ENCODE measurements around the gene GAS7.
"Not testable (repeated sequence)": the region's sequence is repeated elsewhere in the genome, so short reads cannot be mapped to it uniquely, and the experiment has no call there.

The GAS7 gene

DNA sequence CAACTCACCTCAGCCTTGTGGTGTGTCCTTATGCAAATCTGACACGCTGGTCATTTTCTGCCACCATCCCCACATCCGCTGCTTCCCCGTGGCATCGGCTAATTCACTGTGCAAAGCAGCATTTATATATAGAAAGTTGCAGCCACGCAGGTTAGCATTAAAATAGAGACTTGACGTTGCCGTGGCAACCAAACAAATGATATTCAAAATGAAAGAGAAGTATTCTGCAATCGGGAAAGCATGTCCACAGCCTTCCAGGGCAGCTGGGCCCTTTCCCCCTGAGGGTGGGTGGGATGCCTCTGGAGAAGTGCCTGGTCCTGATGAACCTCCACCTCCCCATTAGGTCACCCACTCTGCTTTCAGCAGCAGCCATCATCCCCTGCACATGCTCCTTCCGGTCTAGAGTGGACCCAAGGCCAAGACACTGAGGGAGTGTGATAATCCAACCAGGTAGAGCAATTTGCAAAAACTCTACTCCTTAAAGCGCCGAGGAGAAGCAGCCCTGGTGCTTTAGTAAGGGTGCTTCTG is 138.7 kb downstream of the GAS7 start:
- Histone ChIP-seq H3K4me1 (ENCODE audit: insufficient read depth, low read length, severe bottlenecking) (no peaks in the 10 kb centered on the region), H3K9ac (ENCODE audit: low read length) (no peak overlapping the region)
- TF ChIP-seq, protein P1, sequence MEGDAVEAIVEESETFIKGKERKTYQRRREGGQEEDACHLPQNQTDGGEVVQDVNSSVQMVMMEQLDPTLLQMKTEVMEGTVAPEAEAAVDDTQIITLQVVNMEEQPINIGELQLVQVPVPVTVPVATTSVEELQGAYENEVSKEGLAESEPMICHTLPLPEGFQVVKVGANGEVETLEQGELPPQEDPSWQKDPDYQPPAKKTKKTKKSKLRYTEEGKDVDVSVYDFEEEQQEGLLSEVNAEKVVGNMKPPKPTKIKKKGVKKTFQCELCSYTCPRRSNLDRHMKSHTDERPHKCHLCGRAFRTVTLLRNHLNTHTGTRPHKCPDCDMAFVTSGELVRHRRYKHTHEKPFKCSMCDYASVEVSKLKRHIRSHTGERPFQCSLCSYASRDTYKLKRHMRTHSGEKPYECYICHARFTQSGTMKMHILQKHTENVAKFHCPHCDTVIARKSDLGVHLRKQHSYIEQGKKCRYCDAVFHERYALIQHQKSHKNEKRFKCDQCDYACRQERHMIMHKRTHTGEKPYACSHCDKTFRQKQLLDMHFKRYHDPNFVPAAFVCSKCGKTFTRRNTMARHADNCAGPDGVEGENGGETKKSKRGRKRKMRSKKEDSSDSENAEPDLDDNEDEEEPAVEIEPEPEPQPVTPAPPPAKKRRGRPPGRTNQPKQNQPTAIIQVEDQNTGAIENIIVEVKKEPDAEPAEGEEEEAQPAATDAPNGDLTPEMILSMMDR (IDR thresholded peaks at IDR 0.05; ENCODE audit: low read length) = no peak
- TF ChIP-seq EZH2 (IDR thresholded peaks at IDR 0.05; ENCODE audit: borderline replicate concordance, low read length) = no peak

DNA sequence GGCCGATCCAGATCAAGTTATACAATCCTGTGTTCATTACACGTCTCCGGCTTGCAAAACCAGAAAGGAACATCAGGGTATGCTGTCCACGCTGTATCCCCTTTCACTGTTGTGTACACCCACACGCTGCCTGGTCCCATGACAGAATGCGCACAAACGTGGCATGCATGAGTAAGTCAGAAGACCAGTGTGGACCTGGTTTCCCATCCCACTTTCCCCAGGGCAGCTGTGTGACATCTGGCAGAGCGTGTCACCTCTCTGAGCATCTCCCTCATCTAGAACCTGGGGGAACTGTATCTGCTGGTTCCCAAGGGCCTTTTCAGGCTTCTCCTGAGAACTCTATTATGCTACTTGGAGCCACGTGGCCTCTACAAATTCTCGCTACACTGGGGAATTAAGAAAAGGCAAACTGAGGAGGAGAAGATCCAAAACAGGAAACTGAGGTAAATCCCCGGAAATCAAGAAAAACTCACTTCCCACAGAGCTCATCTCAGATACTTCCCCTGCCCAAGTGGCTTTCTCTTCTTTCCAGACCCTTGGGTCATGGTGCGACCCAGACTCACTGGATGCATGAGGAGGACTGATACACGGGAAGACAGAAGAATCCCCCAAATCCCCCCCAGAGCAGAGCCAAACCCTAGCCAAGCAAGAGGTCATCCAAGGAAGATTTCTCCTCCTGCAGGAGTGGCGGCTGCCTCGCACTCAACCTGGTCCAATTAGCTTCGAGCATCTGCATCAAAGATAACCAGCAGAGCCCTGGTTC is 139.3 kb downstream of the GAS7 start:
- Histone ChIP-seq H3K79me2 (ENCODE audit: insufficient read depth, low read length) (no peaks in the 10 kb centered on the region), H4K20me1 (ENCODE audit: insufficient read depth, low read length) (no peaks in the 10 kb centered on the region), H3K4me2 (ENCODE audit: low read length) (no peak overlapping the region), H3K27me3 (ENCODE audit: insufficient read depth, low read length) (no peaks in the 10 kb centered on the region; the same call in 1 of the 2 replicates), H2AFZ (ENCODE audit: low read length) (no peak overlapping the region), H3K27ac (ENCODE audit: low read depth, low read length, poor library complexity, severe bottlenecking) (no peak overlapping the region), H3F3A (ENCODE audit: insufficient read depth, low read length) (no peaks in the 10 kb centered on the region), H3K9me3 (ENCODE audit: low read length) (no peaks in the 10 kb centered on the region), H3K4me1 (ENCODE audit: insufficient read depth, low read length, severe bottlenecking) (no peaks in the 10 kb centered on the region), H3K36me3 (ENCODE audit: insufficient read depth, low read length) (no peaks in the 10 kb centered on the region), H3K4me3 (ENCODE audit: low read depth, low read length, poor library complexity, severe bottlenecking) (no peak overlapping the region), H3K9me2 (ENCODE audit: low read depth, low read length) (no peaks in the 10 kb centered on the region), H3K9ac (ENCODE audit: low read length) (no peak overlapping the region)
- no peak for TF ChIP-seq EZH2 (IDR thresholded peaks at IDR 0.05; ENCODE audit: borderline replicate concordance, low read length)
- TF ChIP-seq, protein P1 (IDR thresholded peaks at IDR 0.05; ENCODE audit: low read length) = no peak

More for the DNA sequence above, 138.7 kb downstream of the GAS7 start:
- H2AFZ ChIP-seq (ENCODE audit: low read length) = no peak overlapping the region
- H3K27me3 ChIP-seq (ENCODE audit: insufficient read depth, low read length) = no peaks in the 10 kb centered on the region; the same call in 1 of the 2 replicates
- H3K9me2 ChIP-seq (ENCODE audit: low read depth, low read length) = no peaks in the 10 kb centered on the region
- H3K27ac ChIP-seq (ENCODE audit: low read depth, low read length, poor library complexity, severe bottlenecking) = no peak overlapping the region
- no peaks in the 10 kb centered on the region for H3K79me2 ChIP-seq (ENCODE audit: insufficient read depth, low read length)
- no peaks in the 10 kb centered on the region for H3K36me3 ChIP-seq (ENCODE audit: insufficient read depth, low read length)
- H3K4me2 ChIP-seq (ENCODE audit: low read length) = no peak overlapping the region
- no peaks in the 10 kb centered on the region for H4K20me1 ChIP-seq (ENCODE audit: insufficient read depth, low read length)
- H3F3A ChIP-seq (ENCODE audit: insufficient read depth, low read length) = no peaks in the 10 kb centered on the region
- H3K4me3 ChIP-seq (ENCODE audit: low read depth, low read length, poor library complexity, severe bottlenecking) = no peak overlapping the region
- no peaks in the 10 kb centered on the region for H3K9me3 ChIP-seq (ENCODE audit: low read length)

DNA sequence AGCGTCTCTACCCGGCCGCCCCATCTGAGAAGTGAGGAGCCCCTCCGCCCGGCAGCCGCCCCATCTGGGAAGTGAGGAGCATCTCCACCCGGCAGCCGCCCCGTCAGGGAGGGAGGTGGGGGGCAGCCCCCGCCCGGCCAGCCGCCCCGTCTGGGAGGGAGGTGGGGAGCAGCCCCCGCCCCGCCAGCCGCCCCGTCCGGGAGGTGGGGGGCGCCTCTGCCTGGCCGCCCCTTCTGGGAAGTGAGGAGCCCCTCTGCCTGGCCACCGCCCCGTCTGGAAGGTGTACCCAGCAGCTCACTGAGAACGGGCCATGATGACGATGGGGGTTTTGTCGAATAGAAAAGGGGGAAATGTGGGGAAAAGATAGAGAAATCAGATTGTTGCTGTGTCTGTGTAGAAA is 140.9 kb downstream of the GAS7 start:
- H3K79me2 ChIP-seq (ENCODE audit: insufficient read depth, low read length) = not testable (repeated sequence)

More for the DNA sequence above, 140.9 kb downstream of the GAS7 start:
- not testable (repeated sequence) for H3K27ac ChIP-seq (ENCODE audit: low read depth, low read length, poor library complexity, severe bottlenecking); H2AFZ ChIP-seq (ENCODE audit: low read length); H4K20me1 ChIP-seq (ENCODE audit: insufficient read depth, low read length); H3K9me3 ChIP-seq (ENCODE audit: low read length); H3K4me1 ChIP-seq (ENCODE audit: insufficient read depth, low read length, severe bottlenecking); H3F3A ChIP-seq (ENCODE audit: insufficient read depth, low read length); H3K4me3 ChIP-seq (ENCODE audit: low read depth, low read length, poor library complexity, severe bottlenecking); H3K4me2 ChIP-seq (ENCODE audit: low read length); H3K36me3 ChIP-seq (ENCODE audit: insufficient read depth, low read length); H3K27me3 ChIP-seq (ENCODE audit: insufficient read depth, low read length); H3K9ac ChIP-seq (ENCODE audit: low read length); H3K9me2 ChIP-seq (ENCODE audit: low read depth, low read length)
